ENCODE results near the gene MAPKAP1. TPM values are rescaled to one million over a fixed set of nuclear protein-coding genes. Genes with fewer than 3 reads are reported as not detected.

Gene MAPKAP1
- total RNA-seq, 1 donor from 2014 or later: 81.9 TPM

- DNase-seq (ENCODE audit: low read depth) (peak; percentile 37), FAIRE-seq (no peak)
- TF ChIP-seq CTCF (IDR thresholded peaks at IDR 0.05; ENCODE audit: insufficient read depth, low read length, severe bottlenecking): no peak
- Histone ChIP-seq H3K36me3 (ENCODE audit: control insufficient read depth, insufficient read depth, low read length) (no peaks in the 10 kb centered on the region), H3K4me3 (ENCODE audit: low read depth, low read length) (peak overlapping the region; percentile 6), H3K27me3 (ENCODE audit: control insufficient read depth, insufficient read depth, low read length) (no peaks in the 10 kb centered on the region)
These were observed 43.6 kb upstream of the MAPKAP1 start for GRCh38 chr9:125750627-125751011.

GRCh38 chr9:125749951-125750626, 43.1 kb upstream of the MAPKAP1 start:
- no peaks in the 10 kb centered on the region for H3K27me3 ChIP-seq (ENCODE audit: control insufficient read depth, insufficient read depth, low read length)
- no peak for FAIRE-seq
- TF ChIP-seq CTCF (IDR thresholded peaks at IDR 0.05; ENCODE audit: insufficient read depth, low read length, severe bottlenecking): no peak
- peak; percentile 39 for DNase-seq (ENCODE audit: low read depth)
- H3K36me3 ChIP-seq (ENCODE audit: control insufficient read depth, insufficient read depth, low read length): no peaks in the 10 kb centered on the region
- H3K4me3 ChIP-seq (ENCODE audit: low read depth, low read length): peak overlapping the region; percentile 6

- DNase-seq (ENCODE audit: low read depth) (peak; percentile 25), FAIRE-seq (no peak)
- H3K27me3 ChIP-seq (ENCODE audit: control insufficient read depth, insufficient read depth, low read length): no peaks in the 10 kb centered on the region
- H3K36me3 ChIP-seq (ENCODE audit: control insufficient read depth, insufficient read depth, low read length): no peaks in the 10 kb centered on the region
- TF ChIP-seq CTCF (IDR thresholded peaks at IDR 0.05; ENCODE audit: insufficient read depth, low read length, severe bottlenecking): no peak
- H3K4me3 ChIP-seq (ENCODE audit: low read depth, low read length): peak overlapping the region; percentile 95
These were observed 42.4 kb upstream of the MAPKAP1 start for GRCh38 chr9:125749287-125749935.

GRCh38 chr9:125748446-125749099, 41.6 kb upstream of the MAPKAP1 start:
- DNase-seq (ENCODE audit: low read depth) (peak; percentile 21), FAIRE-seq (no peak)
- no peak for TF ChIP-seq CTCF (IDR thresholded peaks at IDR 0.05; ENCODE audit: insufficient read depth, low read length, severe bottlenecking)
- H3K36me3 ChIP-seq (ENCODE audit: control insufficient read depth, insufficient read depth, low read length): no peaks in the 10 kb centered on the region
- peak overlapping the region; percentile 95 for H3K4me3 ChIP-seq (ENCODE audit: low read depth, low read length)
- H3K27me3 ChIP-seq (ENCODE audit: control insufficient read depth, insufficient read depth, low read length): no peaks in the 10 kb centered on the region

- no peaks in the 10 kb centered on the region for H3K27me3 ChIP-seq (ENCODE audit: control insufficient read depth, insufficient read depth, low read length)
- no peak for FAIRE-seq
- TF ChIP-seq CTCF (IDR thresholded peaks at IDR 0.05; ENCODE audit: insufficient read depth, low read length, severe bottlenecking): no peak
- no peaks in the 10 kb centered on the region for H3K36me3 ChIP-seq (ENCODE audit: control insufficient read depth, insufficient read depth, low read length)
- peak overlapping the region; percentile 95 for H3K4me3 ChIP-seq (ENCODE audit: low read depth, low read length)
- no peak for DNase-seq (ENCODE audit: low read depth)
These were observed 40.9 kb upstream of the MAPKAP1 start for GRCh38 chr9:125747765-125748445.
